Measurements from ENCODE around the gene ABR.

DNA sequence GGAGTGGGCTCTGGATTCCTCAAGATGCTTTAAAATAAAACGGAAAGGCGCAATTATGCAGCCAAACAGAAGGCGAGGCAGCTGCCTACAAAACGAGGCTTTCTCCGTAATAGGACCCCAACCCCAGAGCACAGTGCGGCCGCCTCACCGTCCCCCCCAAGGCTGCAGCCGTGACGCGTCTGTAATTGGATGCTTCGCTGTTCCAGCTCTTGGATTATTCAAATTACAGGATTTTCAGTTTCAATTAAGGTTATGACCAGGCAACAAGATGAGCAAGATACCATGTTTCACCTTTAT, 37.3 kb upstream of the ABR start:
- TF ChIP-seq EZH2 (IDR thresholded peaks at IDR 0.05; ENCODE audit: borderline replicate concordance, insufficient read depth, low read length, poor library complexity, severe bottlenecking) (no peak), RAD21 (conservative IDR thresholded peaks at IDR 0.05) (no peak), SMC3 (conservative IDR thresholded peaks at IDR 0.05; ENCODE audit: poor library complexity) (no peak), CTCF (IDR thresholded peaks at IDR 0.05; ENCODE audit: poor library complexity, severe bottlenecking) (no peak)
